Left renal pelvis (tissue), 4 donors: ENCODE results near the gene WDR38. TPM values are rescaled to one million over a fixed set of nuclear protein-coding genes. Genes with fewer than 3 reads are reported as not detected.

ENCODE experiments used
- DNase-seq, 4 donors: peaks; one replicate each; pipeline ENCODE4 v3.0.0-alpha.2; 2013; ENCODE audit warnings: low read depth in 4 of 4, low spot score in 3 of 4
- polyA plus RNA-seq, 4 donors: library from polyadenylated mRNA; unstranded; fragments of 120-200 nt; gene quantifications; one replicate each; pipeline ENCODE4 v1.2.1, GENCODE V29; 2013; ENCODE audit not compliant: insufficient read length in 4 of 4

The WDR38 gene
- under 1 TPM; 0.11 to 0.60 (median 0.25) TPM for polyA plus RNA-seq

GRCh38 chr9:124852829-124853531 lies at the start of gene WDR38:
TSS of gene WDR38 (plus strand) at chr9:124853460. CDS start at chr9:124853532, 72 bp downstream.
- DNase-seq, result peak in 1 of 4 donors; percentile 29

- DNase-seq, result no peak
Measured at GRCh38 chr9:124803911-124804310, 49.3 kb upstream of the WDR38 start.

- no peak for DNase-seq
Measured at GRCh38 chr9:124805186-124805585, 48.1 kb upstream of the WDR38 start.

GRCh38 chr9:124808246-124808956 lies 44.9 kb upstream of the WDR38 start:
- no peak for DNase-seq

GRCh38 chr9:124809211-124809610 lies 44.0 kb upstream of the WDR38 start:
- DNase-seq, result no peak

- no peak for DNase-seq
Measured at GRCh38 chr9:124809741-124810500, 43.3 kb upstream of the WDR38 start.

GRCh38 chr9:124810663-124811355 lies 42.5 kb upstream of the WDR38 start:
- DNase-seq, result no peak

GRCh38 chr9:124812441-124812876 lies 40.8 kb upstream of the WDR38 start:
- no peak for DNase-seq

- DNase-seq, result no peak
Measured at GRCh38 chr9:124813041-124813440, 40.2 kb upstream of the WDR38 start.

- DNase-seq, result no peak
Measured at GRCh38 chr9:124813501-124814163, 39.6 kb upstream of the WDR38 start.

GRCh38 chr9:124814164-124814535 lies 39.1 kb upstream of the WDR38 start:
- no peak for DNase-seq

GRCh38 chr9:124815601-124816000 lies 37.7 kb upstream of the WDR38 start:
- DNase-seq, result no peak

GRCh38 chr9:124818431-124819281 lies 34.6 kb upstream of the WDR38 start:
- DNase-seq, result no peak

GRCh38 chr9:124820698-124821623 lies 32.3 kb upstream of the WDR38 start:
- no peak for DNase-seq

- no peak for DNase-seq
Measured at GRCh38 chr9:124828489-124829333, 24.5 kb upstream of the WDR38 start.

- no peak for DNase-seq
Measured at GRCh38 chr9:124829334-124829669, 24.0 kb upstream of the WDR38 start.

- DNase-seq, result no peak
Measured at GRCh38 chr9:124830593-124830992, 22.7 kb upstream of the WDR38 start.
